ENCODE data around the gene ZAR1L.
A peak's percentile ranks its signal among the peaks of the same experiment; 100 is the strongest.

The ZAR1L gene

GRCh38 chr13:32264407-32264806 is 50.8 kb downstream of the ZAR1L start:
- no peaks in the 10 kb centered on the region for H3K36me3 ChIP-seq (ENCODE audit: control insufficient read depth, insufficient read depth, low read length)
- no peaks in the 10 kb centered on the region for H3K4me1 ChIP-seq (ENCODE audit: control insufficient read depth, insufficient read depth, low read length)
- H3K9me3 ChIP-seq (ENCODE audit: control insufficient read depth, low read length): no peaks in the 10 kb centered on the region
- H3K9ac ChIP-seq (ENCODE audit: low read length): no peak overlapping the region
- no peaks in the 10 kb centered on the region for H3K27me3 ChIP-seq (ENCODE audit: control insufficient read depth, insufficient read depth, low read length)
- no peak overlapping the region for H3K4me3 ChIP-seq (ENCODE audit: low read length)

GRCh38 chr13:32262619-32263018 is 52.5 kb downstream of the ZAR1L start:
- no peaks in the 10 kb centered on the region for H3K27me3 ChIP-seq (ENCODE audit: control insufficient read depth, insufficient read depth, low read length)
- H3K9me3 ChIP-seq (ENCODE audit: control insufficient read depth, low read length): no peaks in the 10 kb centered on the region
- no peaks in the 10 kb centered on the region for H3K36me3 ChIP-seq (ENCODE audit: control insufficient read depth, insufficient read depth, low read length)
- H3K4me3 ChIP-seq (ENCODE audit: low read length): no peak overlapping the region
- no peak overlapping the region for H3K9ac ChIP-seq (ENCODE audit: low read length)
- no peaks in the 10 kb centered on the region for H3K4me1 ChIP-seq (ENCODE audit: control insufficient read depth, insufficient read depth, low read length)

GRCh38 chr13:32262165-32262564 is 53.0 kb downstream of the ZAR1L start:
- Histone ChIP-seq H3K4me3 (ENCODE audit: low read length) (no peak overlapping the region), H3K4me1 (ENCODE audit: control insufficient read depth, insufficient read depth, low read length) (no peaks in the 10 kb centered on the region), H3K27me3 (ENCODE audit: control insufficient read depth, insufficient read depth, low read length) (no peaks in the 10 kb centered on the region), H3K36me3 (ENCODE audit: control insufficient read depth, insufficient read depth, low read length) (no peaks in the 10 kb centered on the region), H3K9me3 (ENCODE audit: control insufficient read depth, low read length) (no peaks in the 10 kb centered on the region), H3K9ac (ENCODE audit: low read length) (no peak overlapping the region)

GRCh38 chr13:32261567-32261966 is 53.6 kb downstream of the ZAR1L start:
- Histone ChIP-seq H3K36me3 (ENCODE audit: control insufficient read depth, insufficient read depth, low read length) (no peaks in the 10 kb centered on the region), H3K4me3 (ENCODE audit: low read length) (no peak overlapping the region), H3K27me3 (ENCODE audit: control insufficient read depth, insufficient read depth, low read length) (no peaks in the 10 kb centered on the region), H3K4me1 (ENCODE audit: control insufficient read depth, insufficient read depth, low read length) (no peaks in the 10 kb centered on the region), H3K9me3 (ENCODE audit: control insufficient read depth, low read length) (no peaks in the 10 kb centered on the region), H3K9ac (ENCODE audit: low read length) (no peak overlapping the region)

- no peak overlapping the region for H3K9ac ChIP-seq (ENCODE audit: low read length)
- H3K27me3 ChIP-seq (ENCODE audit: control insufficient read depth, insufficient read depth, low read length): no peaks in the 10 kb centered on the region
- H3K4me1 ChIP-seq (ENCODE audit: control insufficient read depth, insufficient read depth, low read length): peaks cover 8% of the 10 kb centered on the region
- H3K36me3 ChIP-seq (ENCODE audit: control insufficient read depth, insufficient read depth, low read length): no peaks in the 10 kb centered on the region
- no peaks in the 10 kb centered on the region for H3K9me3 ChIP-seq (ENCODE audit: control insufficient read depth, low read length)
- H3K4me3 ChIP-seq (ENCODE audit: low read length): no peak overlapping the region
These were observed 56.0 kb downstream of the ZAR1L start for GRCh38 chr13:32259116-32259515.

GRCh38 chr13:32257649-32258048 is 57.5 kb downstream of the ZAR1L start:
- Histone ChIP-seq H3K4me1 (ENCODE audit: control insufficient read depth, insufficient read depth, low read length) (peaks cover 15% of the 10 kb centered on the region), H3K4me3 (ENCODE audit: low read length) (no peak overlapping the region), H3K9ac (ENCODE audit: low read length) (no peak overlapping the region), H3K9me3 (ENCODE audit: control insufficient read depth, low read length) (no peaks in the 10 kb centered on the region), H3K36me3 (ENCODE audit: control insufficient read depth, insufficient read depth, low read length) (no peaks in the 10 kb centered on the region), H3K27me3 (ENCODE audit: control insufficient read depth, insufficient read depth, low read length) (no peaks in the 10 kb centered on the region)

GRCh38 chr13:32256243-32256642 is 58.9 kb downstream of the ZAR1L start:
- Histone ChIP-seq H3K4me1 (ENCODE audit: control insufficient read depth, insufficient read depth, low read length) (peaks cover 15% of the 10 kb centered on the region), H3K36me3 (ENCODE audit: control insufficient read depth, insufficient read depth, low read length) (no peaks in the 10 kb centered on the region), H3K4me3 (ENCODE audit: low read length) (no peak overlapping the region), H3K27me3 (ENCODE audit: control insufficient read depth, insufficient read depth, low read length) (no peaks in the 10 kb centered on the region), H3K9me3 (ENCODE audit: control insufficient read depth, low read length) (no peaks in the 10 kb centered on the region), H3K9ac (ENCODE audit: low read length) (no peak overlapping the region)

GRCh38 chr13:32255724-32256109 is 59.4 kb downstream of the ZAR1L start:
- Histone ChIP-seq H3K36me3 (ENCODE audit: control insufficient read depth, insufficient read depth, low read length) (no peaks in the 10 kb centered on the region), H3K27me3 (ENCODE audit: control insufficient read depth, insufficient read depth, low read length) (no peaks in the 10 kb centered on the region), H3K4me3 (ENCODE audit: low read length) (no peak overlapping the region), H3K9ac (ENCODE audit: low read length) (no peak overlapping the region), H3K4me1 (ENCODE audit: control insufficient read depth, insufficient read depth, low read length) (peaks cover 15% of the 10 kb centered on the region), H3K9me3 (ENCODE audit: control insufficient read depth, low read length) (no peaks in the 10 kb centered on the region)

- H3K4me1 ChIP-seq (ENCODE audit: control insufficient read depth, insufficient read depth, low read length): peaks cover 15% of the 10 kb centered on the region
- H3K4me3 ChIP-seq (ENCODE audit: low read length): no peak overlapping the region
- no peaks in the 10 kb centered on the region for H3K27me3 ChIP-seq (ENCODE audit: control insufficient read depth, insufficient read depth, low read length)
These were observed 60.0 kb downstream of the ZAR1L start for GRCh38 chr13:32254916-32255723.

GRCh38 chr13:32254416-32254815 is 60.7 kb downstream of the ZAR1L start:
- Histone ChIP-seq H3K9ac (ENCODE audit: low read length) (peak overlapping the region; percentile 42), H3K4me1 (ENCODE audit: control insufficient read depth, insufficient read depth, low read length) (peaks cover 15% of the 10 kb centered on the region), H3K9me3 (ENCODE audit: control insufficient read depth, low read length) (no peaks in the 10 kb centered on the region), H3K27me3 (ENCODE audit: control insufficient read depth, insufficient read depth, low read length) (no peaks in the 10 kb centered on the region), H3K36me3 (ENCODE audit: control insufficient read depth, insufficient read depth, low read length) (no peaks in the 10 kb centered on the region), H3K4me3 (ENCODE audit: low read length) (no peak overlapping the region)

More at GRCh38 chr13:32254916-32255723, 60.0 kb downstream of the ZAR1L start:
- H3K36me3 ChIP-seq (ENCODE audit: control insufficient read depth, insufficient read depth, low read length): no peaks in the 10 kb centered on the region
- no peaks in the 10 kb centered on the region for H3K9me3 ChIP-seq (ENCODE audit: control insufficient read depth, low read length)
- peak overlapping the region; percentile 42 for H3K9ac ChIP-seq (ENCODE audit: low read length)

GRCh38 chr13:32253911-32254399 is 61.2 kb downstream of the ZAR1L start:
- no peaks in the 10 kb centered on the region for H3K36me3 ChIP-seq (ENCODE audit: control insufficient read depth, insufficient read depth, low read length)
- H3K9ac ChIP-seq (ENCODE audit: low read length): peak overlapping the region; percentile 42
- H3K4me3 ChIP-seq (ENCODE audit: low read length): no peak overlapping the region
- peaks cover 15% of the 10 kb centered on the region for H3K4me1 ChIP-seq (ENCODE audit: control insufficient read depth, insufficient read depth, low read length)
- H3K9me3 ChIP-seq (ENCODE audit: control insufficient read depth, low read length): no peaks in the 10 kb centered on the region
- H3K27me3 ChIP-seq (ENCODE audit: control insufficient read depth, insufficient read depth, low read length): no peaks in the 10 kb centered on the region

All from mucosa of stomach (tissue), 1 donor.